ENCODE data around the gene ANO6.

DNA sequence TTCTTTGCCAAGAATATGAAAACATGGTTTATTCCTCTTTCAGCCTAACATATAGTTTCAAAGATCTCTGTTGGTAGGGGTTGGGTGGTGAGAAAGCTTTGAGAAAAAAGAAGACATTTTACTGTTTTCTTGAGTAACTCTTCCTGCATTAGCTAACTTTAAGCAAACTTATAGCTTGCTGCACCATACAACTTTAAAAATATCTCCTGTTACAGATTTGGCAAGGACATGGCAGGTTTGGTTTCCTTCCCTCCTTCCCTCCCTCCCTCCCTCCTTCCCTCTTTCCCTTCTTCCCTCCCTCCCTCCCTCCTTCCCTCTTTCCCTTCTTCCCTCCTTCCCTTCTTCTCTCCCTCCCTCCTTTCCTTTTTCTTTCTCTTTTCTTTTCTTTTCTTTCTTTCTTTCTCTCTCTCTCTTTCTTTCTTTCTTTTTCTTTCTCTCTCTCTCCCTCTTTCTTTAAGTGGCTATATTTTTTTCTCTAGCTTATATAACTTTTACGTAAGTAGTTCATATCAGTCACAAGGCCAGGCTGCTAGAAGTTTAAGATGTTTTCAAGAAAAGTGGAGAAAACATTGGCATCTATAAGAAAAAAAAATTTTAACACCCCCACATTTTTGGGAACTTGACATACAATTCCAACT lies 26.0 kb upstream of the ANO6 start:
- TF ChIP-seq POLR2A (IDR thresholded peaks at IDR 0.05), result no peak
- TF ChIP-seq, protein P1, sequence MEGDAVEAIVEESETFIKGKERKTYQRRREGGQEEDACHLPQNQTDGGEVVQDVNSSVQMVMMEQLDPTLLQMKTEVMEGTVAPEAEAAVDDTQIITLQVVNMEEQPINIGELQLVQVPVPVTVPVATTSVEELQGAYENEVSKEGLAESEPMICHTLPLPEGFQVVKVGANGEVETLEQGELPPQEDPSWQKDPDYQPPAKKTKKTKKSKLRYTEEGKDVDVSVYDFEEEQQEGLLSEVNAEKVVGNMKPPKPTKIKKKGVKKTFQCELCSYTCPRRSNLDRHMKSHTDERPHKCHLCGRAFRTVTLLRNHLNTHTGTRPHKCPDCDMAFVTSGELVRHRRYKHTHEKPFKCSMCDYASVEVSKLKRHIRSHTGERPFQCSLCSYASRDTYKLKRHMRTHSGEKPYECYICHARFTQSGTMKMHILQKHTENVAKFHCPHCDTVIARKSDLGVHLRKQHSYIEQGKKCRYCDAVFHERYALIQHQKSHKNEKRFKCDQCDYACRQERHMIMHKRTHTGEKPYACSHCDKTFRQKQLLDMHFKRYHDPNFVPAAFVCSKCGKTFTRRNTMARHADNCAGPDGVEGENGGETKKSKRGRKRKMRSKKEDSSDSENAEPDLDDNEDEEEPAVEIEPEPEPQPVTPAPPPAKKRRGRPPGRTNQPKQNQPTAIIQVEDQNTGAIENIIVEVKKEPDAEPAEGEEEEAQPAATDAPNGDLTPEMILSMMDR (IDR thresholded peaks at IDR 0.05), result no peak
